GM23338 (cell line): ENCODE data around the gene UBAP1L. TPM values are rescaled to one million over a fixed set of nuclear protein-coding genes. Genes with fewer than 3 reads are reported as not detected.

Experiments used
- ATAC-seq: fragments of 200-7000 bp; cut with Tn5 transposase; 3 replicates; pipeline ENCODE4 v1.9.1; 2020
- DNase-seq: peaks from one replicate; pipeline ENCODE4 v3.0.0-alpha.2; 2015; ENCODE audit warnings: low spot score
- H2AFZ ChIP-seq: fragments of 200-600 bp; sonication (generic); 2 replicates; pipeline ENCODE4 v1.8.0; 2016; ENCODE audit warnings: antibody characterized with exemption, mild to moderate bottlenecking, moderate library complexity
- H3F3A ChIP-seq: fragments of 200-600 bp; sonication (generic); replicated peaks from 2 replicates; pipeline ENCODE4 v1.8.0; 2017; ENCODE audit warnings: antibody characterized with exemption, mixed run types, low read depth
- H3K27ac ChIP-seq: fragments of 200-600 bp; sonication (generic); 2 replicates; pipeline ENCODE4 v1.6.1; 2016; ENCODE audit warnings: low read depth
- H3K27me3 ChIP-seq: fragments of 200-600 bp; sonication (generic); 2 replicates; pipeline ENCODE4 v1.8.0; 2016; ENCODE audit warnings: mild to moderate bottlenecking, mixed run types, moderate library complexity; ENCODE audit not compliant: insufficient read depth
- H3K36me3 ChIP-seq: fragments of 200-600 bp; sonication (generic); 2 replicates; pipeline ENCODE4 v1.8.0; 2016; ENCODE audit warnings: mild to moderate bottlenecking; ENCODE audit not compliant: insufficient read depth
- H3K4me1 ChIP-seq: fragments of 200-600 bp; sonication (generic); 2 replicates; pipeline ENCODE4 v1.8.0; 2016; ENCODE audit warnings: mild to moderate bottlenecking, moderate library complexity; ENCODE audit not compliant: insufficient read depth
- H3K4me2 ChIP-seq: fragments of 200-600 bp; sonication (generic); 2 replicates; pipeline ENCODE4 v1.7.1; 2017; ENCODE audit warnings: mixed run types
- H3K4me3 ChIP-seq: fragments of 200-600 bp; sonication (generic); 2 replicates; pipeline ENCODE4 v1.6.1; 2016; ENCODE audit warnings: mixed run types
- H3K79me2 ChIP-seq: fragments of 200-600 bp; sonication (generic); replicated peaks from 2 replicates; pipeline ENCODE4 v1.8.0; 2017; ENCODE audit warnings: mild to moderate bottlenecking; ENCODE audit not compliant: insufficient read depth
- H3K9me2 ChIP-seq: fragments of 200-600 bp; sonication (generic); 2 replicates; pipeline ENCODE4 v1.8.0; 2017; ENCODE audit not compliant: insufficient read depth
- H4K20me1 ChIP-seq: fragments of 200-600 bp; sonication (generic); replicated peaks from 2 replicates; pipeline ENCODE4 v1.8.0; 2017; ENCODE audit warnings: mild to moderate bottlenecking; ENCODE audit not compliant: insufficient read depth
- H3K27ac Mint-ChIP-seq: 2 replicates; pipeline ENCODE4 v1.8.0; 2020; ENCODE audit warnings: inconsistent platforms, mild to moderate bottlenecking, moderate library complexity, mixed read lengths
- H3K27me3 Mint-ChIP-seq: 3 replicates; pipeline ENCODE4 v1.8.0; 2022; ENCODE audit warnings: low read depth, mild to moderate bottlenecking, moderate library complexity, mixed read lengths, inconsistent platforms; ENCODE audit not compliant: insufficient read depth, poor library complexity
- H3K36me3 Mint-ChIP-seq: 3 replicates; pipeline ENCODE4 v1.8.0; 2021; ENCODE audit warnings: low read depth, mild to moderate bottlenecking, inconsistent platforms, moderate library complexity, mixed read lengths
- H3K4me1 Mint-ChIP-seq: 3 replicates; pipeline ENCODE4 v1.8.0; 2020; ENCODE audit warnings: mild to moderate bottlenecking, inconsistent platforms, mixed read lengths
- H3K4me3 Mint-ChIP-seq: 3 replicates; pipeline ENCODE4 v1.8.0; 2021; ENCODE audit warnings: moderate library complexity, mild to moderate bottlenecking, inconsistent platforms, mixed read lengths
- H3K9me3 Mint-ChIP-seq: 3 replicates; pipeline ENCODE4 v1.8.0; 2020; ENCODE audit warnings: moderate library complexity, mild to moderate bottlenecking, inconsistent platforms, mixed read lengths
- CREB1 ChIP-seq: fragments of 250-450 bp; sonication (Bioruptor Pico); IDR thresholded peaks from 2 replicates; pipeline ENCODE4 v1.5.0; 2020; ENCODE audit warnings: low read depth, mild to moderate bottlenecking, moderate library complexity
- EZH2 ChIP-seq: fragments of 200-600 bp; sonication (generic); IDR thresholded peaks from one replicate; pipeline ENCODE4 v1.8.0; 2017; ENCODE audit warnings: antibody characterized with exemption, mild to moderate bottlenecking, low read depth; ENCODE audit not compliant: unreplicated experiment
- EZH2phosphoT487 ChIP-seq: fragments of 200-600 bp; sonication (generic); IDR thresholded peaks from one replicate; pipeline ENCODE4 v1.8.1; 2018; ENCODE audit warnings: antibody characterized with exemption; ENCODE audit not compliant: unreplicated experiment
- JUNB ChIP-seq: IDR thresholded peaks from one replicate; pipeline ENCODE4 v1.6.1; 2016; ENCODE audit warnings: antibody characterized with exemption; ENCODE audit not compliant: unreplicated experiment
- NANOG ChIP-seq: IDR thresholded peaks from 2 replicates; pipeline ENCODE4 v1.6.1; 2016; ENCODE audit warnings: antibody characterized with exemption, borderline replicate concordance
- POLR2AphosphoS5 ChIP-seq: IDR thresholded peaks from 2 replicates; pipeline ENCODE4 v1.6.1; 2016; ENCODE audit warnings: antibody characterized with exemption, low read depth
- STAT1 ChIP-seq: IDR thresholded peaks from one replicate; pipeline ENCODE4 v1.6.1; 2016; ENCODE audit warnings: antibody characterized with exemption; ENCODE audit not compliant: unreplicated experiment
- ZNF114 ChIP-seq: fragments of 250-450 bp; sonication (Bioruptor Pico); IDR thresholded peaks from 2 replicates; pipeline ENCODE4 v1.5.0; 2020; ENCODE audit warnings: mild to moderate bottlenecking, moderate library complexity
- ZNF331 ChIP-seq: fragments of 250-450 bp; sonication (Bioruptor Pico); IDR thresholded peaks from 2 replicates; pipeline ENCODE4 v1.5.0; 2020; ENCODE audit warnings: low read depth, mild to moderate bottlenecking, moderate library complexity
- polyA plus RNA-seq: library from polyadenylated mRNA; unstranded; fragments of >200 nt; fragmentation: Nextera tagmentation; extraction: Ambion mirVana; gene quantifications from 2 replicates; pipeline ENCODE4 v1.2.1, GENCODE V29; 2016
- total RNA-seq: library from RNA; depleted of rRNA; stranded (reverse); fragments of >200 nt; shearing (Covaris generic); gene quantifications from 2 replicates; pipeline ENCODE4 v1.2.3, GENCODE V29; 2014
- TF ChIP-seq, protein P1 (sequence below): fragments of 250-450 bp; sonication (Bioruptor Pico); IDR thresholded peaks from 2 replicates; pipeline ENCODE4 v1.5.0; 2020; ENCODE audit warnings: mild to moderate bottlenecking, moderate library complexity
- TF ChIP-seq, protein P2 (sequence below): IDR thresholded peaks from 2 replicates; pipeline ENCODE4 v1.6.1; 2016; ENCODE audit warnings: antibody characterized with exemption
- TF ChIP-seq, protein P3 (sequence below), 2 experiments: fragments of 200-600 bp in 1 of 2; sonication (generic) in 1 of 2; conservative IDR thresholded peaks; 2 replicates each; pipeline versions ENCODE4 v1.5.1 to v1.6.1; 2016 to 2017; ENCODE audit warnings: antibody characterized with exemption in 2 of 2, low read depth in 2 of 2, mild to moderate bottlenecking in 2 of 2, moderate library complexity in 1 of 2
- TF ChIP-seq, protein P4 (sequence below): IDR thresholded peaks from one replicate; pipeline ENCODE4 v1.6.1; 2018; ENCODE audit warnings: antibody characterized with exemption; ENCODE audit not compliant: unreplicated experiment

The UBAP1L gene
- total and polyA plus RNA-seq, 2 experiments from 2014 or later, result 0.53 to 1.5 TPM

DNA sequence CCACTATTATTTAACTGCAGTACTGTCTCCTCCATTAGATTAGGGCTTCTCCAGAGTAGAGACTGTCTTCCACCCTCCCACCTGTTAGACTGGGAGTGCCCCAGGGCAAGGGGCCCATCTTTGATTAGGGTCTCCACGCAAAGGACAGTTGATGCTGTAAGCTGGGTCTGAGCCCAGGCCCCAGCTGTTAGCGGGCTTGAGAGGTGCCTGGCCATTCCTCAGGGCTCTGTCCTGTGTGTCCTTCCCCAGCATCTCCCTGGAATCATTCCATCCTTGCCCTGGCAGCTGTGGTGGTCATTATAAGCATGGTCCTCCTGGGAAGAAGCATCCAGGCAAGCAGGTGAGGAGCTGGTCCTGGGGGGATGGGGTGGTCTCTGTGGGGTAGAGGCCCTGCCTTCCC, 63.7 kb downstream of the UBAP1L start:
- no peak overlapping the region for H3K27ac Mint-ChIP-seq
- Histone ChIP-seq H3K4me2 (no peak overlapping the region), H3K9me2 (no peaks in the 10 kb centered on the region), H2AFZ (no peak overlapping the region), H3K27ac (no peak overlapping the region), H4K20me1 (no peaks in the 10 kb centered on the region), H3F3A (0 out of 2 replicates have a peak, but pooled peaks cover 4% of the 10 kb centered on the region), H3K79me2 (no peaks in the 10 kb centered on the region), H3K4me1 (no peaks in the 10 kb centered on the region), H3K4me3 (no peak overlapping the region), H3K27me3 (no peaks in the 10 kb centered on the region), H3K36me3 (no peaks in the 10 kb centered on the region)
- peaks cover 10% of the 10 kb centered on the region for H3K27me3 Mint-ChIP-seq
- H3K36me3 Mint-ChIP-seq, result 0 out of 3 replicates have a peak, but pooled peaks cover 2% of the 10 kb centered on the region
- DNase-seq (no peak), ATAC-seq (no peak)
- peaks cover 7% of the 10 kb centered on the region; the same call in 2 of the 3 replicates for H3K4me1 Mint-ChIP-seq
- no peak overlapping the region for H3K4me3 Mint-ChIP-seq
- H3K9me3 Mint-ChIP-seq, result no peaks in the 10 kb centered on the region
- TF ChIP-seq JUNB (no peak), ZNF331 (no peak), ZNF114 (no peak), EZH2phosphoT487 (no peak), STAT1 (no peak), POLR2AphosphoS5 (no peak), CREB1 (CRISPR knock-in tag) (no peak), EZH2 (no peak), NANOG (no peak)
- TF ChIP-seq, protein P1, sequence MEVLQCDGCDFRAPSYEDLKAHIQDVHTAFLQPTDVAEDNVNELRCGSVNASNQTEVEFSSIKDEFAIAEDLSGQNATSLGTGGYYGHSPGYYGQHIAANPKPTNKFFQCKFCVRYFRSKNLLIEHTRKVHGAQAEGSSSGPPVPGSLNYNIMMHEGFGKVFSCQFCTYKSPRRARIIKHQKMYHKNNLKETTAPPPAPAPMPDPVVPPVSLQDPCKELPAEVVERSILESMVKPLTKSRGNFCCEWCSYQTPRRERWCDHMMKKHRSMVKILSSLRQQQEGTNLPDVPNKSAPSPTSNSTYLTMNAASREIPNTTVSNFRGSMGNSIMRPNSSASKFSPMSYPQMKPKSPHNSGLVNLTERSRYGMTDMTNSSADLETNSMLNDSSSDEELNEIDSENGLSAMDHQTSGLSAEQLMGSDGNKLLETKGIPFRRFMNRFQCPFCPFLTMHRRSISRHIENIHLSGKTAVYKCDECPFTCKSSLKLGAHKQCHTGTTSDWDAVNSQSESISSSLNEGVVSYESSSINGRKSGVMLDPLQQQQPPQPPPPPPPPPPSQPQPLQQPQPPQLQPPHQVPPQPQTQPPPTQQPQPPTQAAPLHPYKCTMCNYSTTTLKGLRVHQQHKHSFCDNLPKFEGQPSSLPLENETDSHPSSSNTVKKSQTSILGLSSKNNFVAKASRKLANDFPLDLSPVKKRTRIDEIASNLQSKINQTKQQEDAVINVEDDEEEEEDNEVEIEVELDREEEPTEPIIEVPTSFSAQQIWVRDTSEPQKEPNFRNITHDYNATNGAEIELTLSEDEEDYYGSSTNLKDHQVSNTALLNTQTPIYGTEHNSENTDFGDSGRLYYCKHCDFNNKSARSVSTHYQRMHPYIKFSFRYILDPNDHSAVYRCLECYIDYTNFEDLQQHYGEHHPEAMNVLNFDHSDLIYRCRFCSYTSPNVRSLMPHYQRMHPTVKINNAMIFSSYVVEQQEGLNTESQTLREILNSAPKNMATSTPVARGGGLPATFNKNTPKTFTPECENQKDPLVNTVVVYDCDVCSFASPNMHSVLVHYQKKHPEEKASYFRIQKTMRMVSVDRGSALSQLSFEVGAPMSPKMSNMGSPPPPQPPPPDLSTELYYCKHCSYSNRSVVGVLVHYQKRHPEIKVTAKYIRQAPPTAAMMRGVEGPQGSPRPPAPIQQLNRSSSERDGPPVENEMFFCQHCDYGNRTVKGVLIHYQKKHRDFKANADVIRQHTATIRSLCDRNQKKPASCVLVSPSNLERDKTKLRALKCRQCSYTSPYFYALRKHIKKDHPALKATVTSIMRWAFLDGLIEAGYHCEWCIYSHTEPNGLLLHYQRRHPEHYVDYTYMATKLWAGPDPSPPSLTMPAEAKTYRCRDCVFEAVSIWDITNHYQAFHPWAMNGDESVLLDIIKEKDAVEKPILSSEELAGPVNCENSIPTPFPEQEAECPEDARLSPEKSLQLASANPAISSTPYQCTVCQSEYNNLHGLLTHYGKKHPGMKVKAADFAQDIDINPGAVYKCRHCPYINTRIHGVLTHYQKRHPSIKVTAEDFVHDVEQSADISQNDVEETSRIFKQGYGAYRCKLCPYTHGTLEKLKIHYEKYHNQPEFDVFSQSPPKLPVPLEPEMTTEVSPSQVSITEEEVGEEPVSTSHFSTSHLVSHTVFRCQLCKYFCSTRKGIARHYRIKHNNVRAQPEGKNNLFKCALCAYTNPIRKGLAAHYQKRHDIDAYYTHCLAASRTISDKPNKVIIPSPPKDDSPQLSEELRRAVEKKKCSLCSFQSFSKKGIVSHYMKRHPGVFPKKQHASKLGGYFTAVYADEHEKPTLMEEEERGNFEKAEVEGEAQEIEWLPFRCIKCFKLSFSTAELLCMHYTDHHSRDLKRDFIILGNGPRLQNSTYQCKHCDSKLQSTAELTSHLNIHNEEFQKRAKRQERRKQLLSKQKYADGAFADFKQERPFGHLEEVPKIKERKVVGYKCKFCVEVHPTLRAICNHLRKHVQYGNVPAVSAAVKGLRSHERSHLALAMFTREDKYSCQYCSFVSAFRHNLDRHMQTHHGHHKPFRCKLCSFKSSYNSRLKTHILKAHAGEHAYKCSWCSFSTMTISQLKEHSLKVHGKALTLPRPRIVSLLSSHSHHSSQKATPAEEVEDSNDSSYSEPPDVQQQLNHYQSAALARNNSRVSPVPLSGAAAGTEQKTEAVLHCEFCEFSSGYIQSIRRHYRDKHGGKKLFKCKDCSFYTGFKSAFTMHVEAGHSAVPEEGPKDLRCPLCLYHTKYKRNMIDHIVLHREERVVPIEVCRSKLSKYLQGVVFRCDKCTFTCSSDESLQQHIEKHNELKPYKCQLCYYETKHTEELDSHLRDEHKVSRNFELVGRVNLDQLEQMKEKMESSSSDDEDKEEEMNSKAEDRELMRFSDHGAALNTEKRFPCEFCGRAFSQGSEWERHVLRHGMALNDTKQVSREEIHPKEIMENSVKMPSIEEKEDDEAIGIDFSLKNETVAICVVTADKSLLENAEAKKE (CRISPR knock-in tag), result no peak
- TF ChIP-seq, protein P2, sequence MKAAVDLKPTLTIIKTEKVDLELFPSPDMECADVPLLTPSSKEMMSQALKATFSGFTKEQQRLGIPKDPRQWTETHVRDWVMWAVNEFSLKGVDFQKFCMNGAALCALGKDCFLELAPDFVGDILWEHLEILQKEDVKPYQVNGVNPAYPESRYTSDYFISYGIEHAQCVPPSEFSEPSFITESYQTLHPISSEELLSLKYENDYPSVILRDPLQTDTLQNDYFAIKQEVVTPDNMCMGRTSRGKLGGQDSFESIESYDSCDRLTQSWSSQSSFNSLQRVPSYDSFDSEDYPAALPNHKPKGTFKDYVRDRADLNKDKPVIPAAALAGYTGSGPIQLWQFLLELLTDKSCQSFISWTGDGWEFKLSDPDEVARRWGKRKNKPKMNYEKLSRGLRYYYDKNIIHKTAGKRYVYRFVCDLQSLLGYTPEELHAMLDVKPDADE, result no peak
- TF ChIP-seq, protein P3, sequence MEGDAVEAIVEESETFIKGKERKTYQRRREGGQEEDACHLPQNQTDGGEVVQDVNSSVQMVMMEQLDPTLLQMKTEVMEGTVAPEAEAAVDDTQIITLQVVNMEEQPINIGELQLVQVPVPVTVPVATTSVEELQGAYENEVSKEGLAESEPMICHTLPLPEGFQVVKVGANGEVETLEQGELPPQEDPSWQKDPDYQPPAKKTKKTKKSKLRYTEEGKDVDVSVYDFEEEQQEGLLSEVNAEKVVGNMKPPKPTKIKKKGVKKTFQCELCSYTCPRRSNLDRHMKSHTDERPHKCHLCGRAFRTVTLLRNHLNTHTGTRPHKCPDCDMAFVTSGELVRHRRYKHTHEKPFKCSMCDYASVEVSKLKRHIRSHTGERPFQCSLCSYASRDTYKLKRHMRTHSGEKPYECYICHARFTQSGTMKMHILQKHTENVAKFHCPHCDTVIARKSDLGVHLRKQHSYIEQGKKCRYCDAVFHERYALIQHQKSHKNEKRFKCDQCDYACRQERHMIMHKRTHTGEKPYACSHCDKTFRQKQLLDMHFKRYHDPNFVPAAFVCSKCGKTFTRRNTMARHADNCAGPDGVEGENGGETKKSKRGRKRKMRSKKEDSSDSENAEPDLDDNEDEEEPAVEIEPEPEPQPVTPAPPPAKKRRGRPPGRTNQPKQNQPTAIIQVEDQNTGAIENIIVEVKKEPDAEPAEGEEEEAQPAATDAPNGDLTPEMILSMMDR (conservative IDR thresholded peaks at IDR 0.05; ENCODE audit: low read depth in 2 of 2), result no peak
- TF ChIP-seq, protein P4, sequence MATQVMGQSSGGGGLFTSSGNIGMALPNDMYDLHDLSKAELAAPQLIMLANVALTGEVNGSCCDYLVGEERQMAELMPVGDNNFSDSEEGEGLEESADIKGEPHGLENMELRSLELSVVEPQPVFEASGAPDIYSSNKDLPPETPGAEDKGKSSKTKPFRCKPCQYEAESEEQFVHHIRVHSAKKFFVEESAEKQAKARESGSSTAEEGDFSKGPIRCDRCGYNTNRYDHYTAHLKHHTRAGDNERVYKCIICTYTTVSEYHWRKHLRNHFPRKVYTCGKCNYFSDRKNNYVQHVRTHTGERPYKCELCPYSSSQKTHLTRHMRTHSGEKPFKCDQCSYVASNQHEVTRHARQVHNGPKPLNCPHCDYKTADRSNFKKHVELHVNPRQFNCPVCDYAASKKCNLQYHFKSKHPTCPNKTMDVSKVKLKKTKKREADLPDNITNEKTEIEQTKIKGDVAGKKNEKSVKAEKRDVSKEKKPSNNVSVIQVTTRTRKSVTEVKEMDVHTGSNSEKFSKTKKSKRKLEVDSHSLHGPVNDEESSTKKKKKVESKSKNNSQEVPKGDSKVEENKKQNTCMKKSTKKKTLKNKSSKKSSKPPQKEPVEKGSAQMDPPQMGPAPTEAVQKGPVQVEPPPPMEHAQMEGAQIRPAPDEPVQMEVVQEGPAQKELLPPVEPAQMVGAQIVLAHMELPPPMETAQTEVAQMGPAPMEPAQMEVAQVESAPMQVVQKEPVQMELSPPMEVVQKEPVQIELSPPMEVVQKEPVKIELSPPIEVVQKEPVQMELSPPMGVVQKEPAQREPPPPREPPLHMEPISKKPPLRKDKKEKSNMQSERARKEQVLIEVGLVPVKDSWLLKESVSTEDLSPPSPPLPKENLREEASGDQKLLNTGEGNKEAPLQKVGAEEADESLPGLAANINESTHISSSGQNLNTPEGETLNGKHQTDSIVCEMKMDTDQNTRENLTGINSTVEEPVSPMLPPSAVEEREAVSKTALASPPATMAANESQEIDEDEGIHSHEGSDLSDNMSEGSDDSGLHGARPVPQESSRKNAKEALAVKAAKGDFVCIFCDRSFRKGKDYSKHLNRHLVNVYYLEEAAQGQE, result no peak
